Measurements from ENCODE around the gene SPEN. TPM values are rescaled to one million over a fixed set of nuclear protein-coding genes. Genes with fewer than 3 reads are reported as not detected.

Gene SPEN
- total and polyA plus RNA-seq, 10 of the 15 experiments (the other 5 are each of a cell fraction or from before 2014, with no cell fraction given), result 5.2 to 58.7 (median 20.1) TPM

DNA sequence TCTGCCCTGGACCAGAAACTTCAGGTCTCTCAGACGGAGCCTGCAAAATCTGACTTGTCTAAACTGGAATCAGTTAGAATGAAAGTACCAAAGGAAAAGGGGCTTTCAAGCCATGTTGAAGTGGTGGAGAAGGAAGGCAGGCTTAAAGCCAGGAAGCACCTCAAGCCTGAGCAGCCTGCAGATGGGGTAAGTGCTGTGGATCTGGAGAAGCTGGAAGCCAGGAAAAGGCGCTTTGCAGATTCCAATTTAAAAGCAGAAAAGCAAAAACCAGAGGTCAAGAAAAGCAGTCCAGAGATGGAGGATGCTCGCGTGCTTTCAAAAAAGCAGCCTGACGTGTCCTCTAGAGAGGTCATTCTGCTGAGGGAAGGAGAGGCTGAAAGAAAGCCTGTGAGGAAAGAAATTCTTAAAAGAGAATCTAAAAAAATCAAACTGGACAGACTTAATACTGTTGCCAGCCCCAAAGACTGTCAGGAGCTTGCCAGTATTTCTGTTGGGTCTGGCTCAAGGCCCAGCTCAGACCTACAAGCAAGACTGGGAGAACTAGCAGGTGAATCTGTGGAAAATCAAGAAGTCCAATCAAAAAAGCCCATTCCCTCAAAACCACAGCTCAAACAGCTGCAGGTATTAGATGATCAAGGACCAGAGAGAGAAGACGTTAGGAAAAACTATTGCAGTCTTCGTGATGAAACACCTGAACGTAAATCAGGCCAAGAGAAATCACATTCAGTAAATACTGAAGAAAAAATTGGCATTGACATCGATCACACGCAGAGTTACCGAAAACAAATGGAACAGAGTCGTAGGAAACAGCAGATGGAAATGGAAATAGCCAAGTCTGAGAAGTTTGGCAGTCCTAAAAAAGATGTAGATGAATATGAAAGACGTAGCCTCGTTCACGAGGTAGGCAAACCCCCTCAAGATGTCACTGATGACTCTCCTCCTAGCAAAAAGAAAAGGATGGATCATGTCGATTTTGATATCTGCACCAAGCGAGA lies 81.8 kb downstream of the SPEN start:
- in situ Hi-C loops (cut with MboI) (no loop called here), intact Hi-C loops (cut with micrococcal nuclease; ENCODE audit: unreplicated experiment) (no loop called here)
- DNase-seq (ENCODE audit: low read depth, low spot score), result no peak
- ChIA-PET SMC1A (ENCODE audit: uncharacterized antibody, unreplicated experiment) (interaction anchor here (0.8 kb wide), 1 partner anchor 113 kb away, joined by 3 read pairs; no protein-coding TSS in a partner anchor), RAD21 (ENCODE audit: unreplicated experiment) (no interaction called here), CTCF (interaction anchor here (0.9 to 1.0 kb wide), 2 partner anchors 114 to 152 kb away, joined by 3 read pairs; no protein-coding TSS in a partner anchor), POLR2A (interaction anchor here (0.7 to 1.4 kb wide), 2 partner anchors 9 to 86 kb away, joined by 3 to 4 read pairs; no protein-coding TSS in a partner anchor)
- H3K27me3 ChIP-seq (replicated peaks in 1 of 2; ENCODE audit: control insufficient read depth in 2 of 2, insufficient read depth in 2 of 2, low read length in 1 of 2), result no peaks in the 10 kb centered on the region
- H3K9me3 ChIP-seq (replicated peaks; ENCODE audit: control insufficient read depth, insufficient read depth, low read length), result no peaks in the 10 kb centered on the region
- H3K27ac ChIP-seq (ENCODE audit: control insufficient read depth, insufficient read depth), result no peak overlapping the region
- H3K4me2 ChIP-seq (ENCODE audit: control insufficient read depth, insufficient read depth), result no peak overlapping the region
- BruUV-seq (replicated peaks), result no TSS peak
- FAIRE-seq, result no peak
- H4K20me1 ChIP-seq (ENCODE audit: control insufficient read depth, insufficient read depth), result no peaks in the 10 kb centered on the region
- H3K4me1 ChIP-seq (ENCODE audit: control insufficient read depth, insufficient read depth, low read length), result no peaks in the 10 kb centered on the region
- no peak for TF ChIP-seq NRF1 (conservative IDR thresholded peaks at IDR 0.05; ENCODE audit: low read depth, low read length)
- no peak for TF ChIP-seq REST (IDR thresholded peaks at IDR 0.05; ENCODE audit: low read depth, low read length)
- TF ChIP-seq TCF7 (IDR thresholded peaks at IDR 0.05; ENCODE audit: borderline replicate concordance), result no peak
- no peak for TF ChIP-seq BRCA1 (IDR thresholded peaks at IDR 0.05; ENCODE audit: low read depth, low read length)
- TF ChIP-seq MEF2A (IDR thresholded peaks at IDR 0.05; ENCODE audit: insufficient read depth, low read depth, low read length), result no peak
- no peak for TF ChIP-seq HDGF (IDR thresholded peaks at IDR 0.05)
- TF ChIP-seq YBX1 (IDR thresholded peaks at IDR 0.05), result no peak
- no peak for TF ChIP-seq ETV6 (conservative IDR thresholded peaks at IDR 0.05 in 1 of 2, IDR thresholded peaks at IDR 0.05 in 1 of 2; ENCODE audit: borderline replicate concordance in 1 of 2, low read depth in 1 of 2)
- TF ChIP-seq, protein P1, sequence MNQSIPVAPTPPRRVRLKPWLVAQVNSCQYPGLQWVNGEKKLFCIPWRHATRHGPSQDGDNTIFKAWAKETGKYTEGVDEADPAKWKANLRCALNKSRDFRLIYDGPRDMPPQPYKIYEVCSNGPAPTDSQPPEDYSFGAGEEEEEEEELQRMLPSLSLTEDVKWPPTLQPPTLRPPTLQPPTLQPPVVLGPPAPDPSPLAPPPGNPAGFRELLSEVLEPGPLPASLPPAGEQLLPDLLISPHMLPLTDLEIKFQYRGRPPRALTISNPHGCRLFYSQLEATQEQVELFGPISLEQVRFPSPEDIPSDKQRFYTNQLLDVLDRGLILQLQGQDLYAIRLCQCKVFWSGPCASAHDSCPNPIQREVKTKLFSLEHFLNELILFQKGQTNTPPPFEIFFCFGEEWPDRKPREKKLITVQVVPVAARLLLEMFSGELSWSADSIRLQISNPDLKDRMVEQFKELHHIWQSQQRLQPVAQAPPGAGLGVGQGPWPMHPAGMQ (IDR thresholded peaks at IDR 0.05; ENCODE audit: borderline replicate concordance), result no peak
- no peak for TF ChIP-seq NFXL1 (IDR thresholded peaks at IDR 0.05; ENCODE audit: borderline replicate concordance)
- TF ChIP-seq SP1 (IDR thresholded peaks at IDR 0.05; ENCODE audit: low read depth, low read length), result no peak
- TF ChIP-seq MYB (IDR thresholded peaks at IDR 0.05; ENCODE audit: borderline replicate concordance, low read depth, low read length), result no peak
- TF ChIP-seq BMI1 (IDR thresholded peaks at IDR 0.05; ENCODE audit: borderline replicate concordance), result no peak
- no peak for TF ChIP-seq SREBF1 (IDR thresholded peaks at IDR 0.05; ENCODE audit: low read length)
- WGBS (ENCODE audit: insufficient coverage, insufficient replicate concordance, low lambda C conversion rate, missing lambda C conversion rate), result 95% methylated on average over 17 of the region's 17 CpGs
- H3K9ac ChIP-seq (ENCODE audit: control insufficient read depth, insufficient read depth, low read length), result no peak overlapping the region
- H3K79me2 ChIP-seq (ENCODE audit: control insufficient read depth, insufficient read depth, low read length), result no peaks in the 10 kb centered on the region
- H3K4me3 ChIP-seq, result no peak overlapping the region
- no peak for ATAC-seq
- H2AFZ ChIP-seq (ENCODE audit: control insufficient read depth, low read depth, low read length), result no peak overlapping the region
- peaks cover 37 to 41% of the 10 kb centered on the region in 2 experiments for H3K36me3 ChIP-seq (ENCODE audit: control insufficient read depth in 2 of 2, insufficient read depth in 2 of 2, low read length in 1 of 2)
